ENCODE measurements around the gene COL18A1.

COL18A1 gene

GRCh38 chr21:45455674-45456583, 51.0 kb downstream of the COL18A1 start:
- DNase-seq (ENCODE audit: low read depth): no peak

GRCh38 chr21:45456584-45457160, 51.7 kb downstream of the COL18A1 start:
- DNase-seq (ENCODE audit: low read depth): no peak

- DNase-seq (ENCODE audit: low read depth): no peak
Observed at GRCh38 chr21:45457161-45457831, 52.3 kb downstream of the COL18A1 start.

GRCh38 chr21:45457832-45458172, 52.8 kb downstream of the COL18A1 start:
- DNase-seq (ENCODE audit: low read depth): no peak

- DNase-seq (ENCODE audit: low read depth): no peak
Observed at GRCh38 chr21:45458281-45459170, 53.6 kb downstream of the COL18A1 start.

GRCh38 chr21:45459171-45460010, 54.4 kb downstream of the COL18A1 start:
- no peak for DNase-seq (ENCODE audit: low read depth)

GRCh38 chr21:45460011-45460565, 55.1 kb downstream of the COL18A1 start:
- DNase-seq (ENCODE audit: low read depth): no peak

GRCh38 chr21:45460611-45461368, 55.8 kb downstream of the COL18A1 start:
- DNase-seq (ENCODE audit: low read depth): peak; percentile 69

- DNase-seq (ENCODE audit: low read depth): no peak
Observed at GRCh38 chr21:45461369-45461750, 56.4 kb downstream of the COL18A1 start.

GRCh38 chr21:45461806-45462341, 56.9 kb downstream of the COL18A1 start:
- DNase-seq (ENCODE audit: low read depth): no peak

GRCh38 chr21:45463871-45464270, 58.9 kb downstream of the COL18A1 start:
- no peak for DNase-seq (ENCODE audit: low read depth)

GRCh38 chr21:45464309-45464708, 59.3 kb downstream of the COL18A1 start:
- DNase-seq (ENCODE audit: low read depth): no peak

GRCh38 chr21:45465105-45465504, 60.1 kb downstream of the COL18A1 start:
- no peak for DNase-seq (ENCODE audit: low read depth)

GRCh38 chr21:45465611-45466329, 60.8 kb downstream of the COL18A1 start:
- no peak for DNase-seq (ENCODE audit: low read depth)

- DNase-seq (ENCODE audit: low read depth): no peak
Observed at GRCh38 chr21:45466330-45467220, 61.6 kb downstream of the COL18A1 start.

- DNase-seq (ENCODE audit: low read depth): no peak
Observed at GRCh38 chr21:45467221-45467779, 62.3 kb downstream of the COL18A1 start.

- no peak for DNase-seq (ENCODE audit: low read depth)
Observed at GRCh38 chr21:45468051-45468970, 63.3 kb downstream of the COL18A1 start.

Data from GM04504 (cell line).